NCI-H2196 (cell line): Measurements from ENCODE around the gene PKNOX2.

Experiments
- DNase-seq: peaks from one replicate; lab custom pipeline; 2025; ENCODE audit not compliant: unreplicated experiment; lab: John Stamatoyannopoulos, UW

Gene PKNOX2

GRCh38 chr11:125164422-125165110 lies at the start of gene PKNOX2:
PKNOX2 (plus strand) TSS chr11:125164751; CDS start chr11:125351306, 186,555 bp downstream.
- DNase-seq = peak; percentile 39

- no peak for DNase-seq
These were observed 47.1 kb upstream of the PKNOX2 start for GRCh38 chr11:125117429-125117828.

- DNase-seq = no peak
These were observed 41.2 kb upstream of the PKNOX2 start for GRCh38 chr11:125123194-125123946.

- DNase-seq = no peak
These were observed 40.5 kb upstream of the PKNOX2 start for GRCh38 chr11:125123947-125124617.

- DNase-seq = no peak
These were observed 39.9 kb upstream of the PKNOX2 start for GRCh38 chr11:125124618-125124992.

- no peak for DNase-seq
These were observed 36.1 kb upstream of the PKNOX2 start for GRCh38 chr11:125128450-125128849.

GRCh38 chr11:125129316-125129993 lies 35.1 kb upstream of the PKNOX2 start:
- DNase-seq = no peak

GRCh38 chr11:125132071-125132470 lies 32.5 kb upstream of the PKNOX2 start:
- no peak for DNase-seq

- no peak for DNase-seq
These were observed 32.0 kb upstream of the PKNOX2 start for GRCh38 chr11:125132596-125132995.

GRCh38 chr11:125136001-125136400 lies 28.6 kb upstream of the PKNOX2 start:
- DNase-seq = no peak

- DNase-seq = no peak
These were observed 25.6 kb upstream of the PKNOX2 start for GRCh38 chr11:125138966-125139365.

GRCh38 chr11:125139778-125140177 lies 24.8 kb upstream of the PKNOX2 start:
- DNase-seq = no peak

- no peak for DNase-seq
These were observed 24.3 kb upstream of the PKNOX2 start for GRCh38 chr11:125140233-125140632.

- no peak for DNase-seq
These were observed 23.4 kb upstream of the PKNOX2 start for GRCh38 chr11:125141178-125141577.

GRCh38 chr11:125141686-125142535 lies 22.6 kb upstream of the PKNOX2 start:
- DNase-seq = peak; percentile 37

GRCh38 chr11:125146232-125146631 lies 18.3 kb upstream of the PKNOX2 start:
- DNase-seq = no peak

- DNase-seq = no peak
These were observed 17.3 kb upstream of the PKNOX2 start for GRCh38 chr11:125147280-125147679.

- DNase-seq = no peak
These were observed 16.5 kb upstream of the PKNOX2 start for GRCh38 chr11:125148011-125148410.

- DNase-seq = no peak
These were observed 15.8 kb upstream of the PKNOX2 start for GRCh38 chr11:125148743-125149142.

GRCh38 chr11:125153837-125154236 lies 10.7 kb upstream of the PKNOX2 start:
- no peak for DNase-seq
